Heart left ventricle (tissue), 16 donors: ENCODE results near the gene RMND5B. TPM values are rescaled to one million over a fixed set of nuclear protein-coding genes. Genes with fewer than 3 reads are reported as not detected.

Experiments
- ATAC-seq, 4 donors: fragments of 200-7000 bp; cut with Tn5 transposase; one replicate each; pipeline ENCODE4 v1.9.1; 2020 to 2022; ENCODE audit warnings: moderate library complexity in 4 of 4, mild to moderate bottlenecking in 3 of 4, moderate number of reproducible peaks in 1 of 4
- DNase-seq, 5 donors: peaks; one replicate each; pipeline ENCODE4 v3.0.0-alpha.2; 2020
- H3K27ac ChIP-seq, 12 donors: fragments of 200-600 bp; sonication (generic) in 4 of 12; one replicate each; pipeline versions ENCODE4 v1.5.0 to v1.8.0; 2016 to 2022; ENCODE audit warnings: mild to moderate bottlenecking in 2 of 12
- H3K27me3 ChIP-seq, 9 donors: fragments of 200-600 bp; sonication (generic) in 2 of 9; one replicate each; pipeline versions ENCODE4 v1.5.1 to v1.8.0; 2016 to 2022; ENCODE audit warnings: mild to moderate bottlenecking in 3 of 9
- H3K36me3 ChIP-seq, 9 donors: fragments of 200-600 bp; sonication (generic) in 2 of 9; one replicate each; pipeline versions ENCODE4 v1.5.0 to v1.8.0; 2018 to 2022; ENCODE audit warnings: mild to moderate bottlenecking in 2 of 9
- H3K4me1 ChIP-seq, 12 donors: fragments of 200-600 bp; sonication (generic) in 4 of 12; one replicate each; pipeline versions ENCODE4 v1.5.0 to v1.8.0; 2016 to 2022; ENCODE audit warnings: mild to moderate bottlenecking in 3 of 12
- H3K4me3 ChIP-seq, 12 donors: fragments of 200-600 bp; sonication (generic) in 4 of 12; one replicate each; pipeline versions ENCODE4 v1.5.0 to v1.8.0; 2017 to 2022; ENCODE audit warnings: mild to moderate bottlenecking in 9 of 12, moderate library complexity in 4 of 12
- H3K9me3 ChIP-seq, 12 donors: fragments of 200-600 bp; sonication (generic) in 4 of 12; one replicate each; pipeline versions ENCODE4 v1.5.0 to v1.8.0; 2016 to 2022; ENCODE audit warnings: mild to moderate bottlenecking in 1 of 12
- POLR2A ChIP-seq, 2 donors: fragments of 450-650 bp; IDR thresholded peaks; one replicate each; pipeline ENCODE4 v1.6.1; 2017; ENCODE audit warnings: antibody characterized with exemption in 2 of 2, mild to moderate bottlenecking in 2 of 2, moderate library complexity in 2 of 2
- WGBS, 4 donors: extraction: QIAGEN DNeasy Blood & Tissue Kit in 2 of 4; methylation state at CpG; one replicate each; pipeline versions ENCODE4 v1.1.5 to v1.1.7; 2013 to 2018; 5-methylcytosine and 5-hydroxymethylcytosine counted together
- intact Hi-C, 10 donors: fragments of 100-400 bp; cut with DNase I; formaldehyde crosslinking; loops; one replicate each; pipeline versions ENCODE4 v1.11.1 to v1.14.2; 2022
- polyA plus RNA-seq, 2 donors: library from polyadenylated mRNA; stranded (reverse); fragments of 200-250 nt; gene quantifications; one replicate each; pipeline ENCODE4 v1.2.3, GENCODE V29; 2013
- total RNA-seq, 9 donors: library from RNA; depleted of rRNA in 2 of 9; stranded (reverse); fragments of >200 nt in 2 of 9; fragmentation: NEBNext Ultra II Directional in 3 of 9; extraction: Animal tissue kit (Norgen Biotek cat#: 25700) in 3 of 9; gene quantifications; one replicate each; pipeline versions ENCODE4 v1.1.0 to v1.2.4, GENCODE V29; 2016 to 2023
- TF ChIP-seq, protein P1 (sequence below), 12 donors: fragments of 200-600 bp; sonication (generic) in 4 of 12; IDR thresholded peaks; one replicate each; pipeline versions ENCODE4 v1.5.0 to v1.8.0; 2018 to 2022; ENCODE audit warnings: antibody characterized with exemption in 12 of 12, mild to moderate bottlenecking in 5 of 12
- donor health status: ischemic (EF 13 %, LVEDD 7.1; RV severe dilation, severe dysfunction).
- donor health status: healthy with polysubstance abuse.
- donor health status: DM: no; HTN: yes; CAD: no.
- donor health status: DM: no; HTN: no; CAD: no.
- donor health status: ischemic (EF 25% LVEDD 6.9; RV normal size, moderate dysfunction).
- donor health status: ischemic (EF 25% LVEDD 5.7; RV mildly dilated, moderate dysfunction).
- donor health status: healthy.
- donor health status: DM: yes; HTN: yes; CAD: no.
- donor health status: ischemic (EF 35%, LVEDD 5.7; RV mildly dilated, moderate dysfunction).
- donor health status: nonischemic (EF 11% LVEDD 7.7; RV severe dilation, severe dysfunction).
- donor health status: DM: yes; HTN: yes; CAD: no.
- donor health status: PGD.
- donor health status: ischemic (EF 29% LVEDD 5.4; RV normal size, mild dysfunction).
- donor health status: nonischemic (EF 23%, LVEDD 6.1; RV moderate dilation, normal function).

The RMND5B gene
- total and polyA plus RNA-seq, 11 donors = 26.4 to 42.2 (median 32.7) TPM

DNA sequence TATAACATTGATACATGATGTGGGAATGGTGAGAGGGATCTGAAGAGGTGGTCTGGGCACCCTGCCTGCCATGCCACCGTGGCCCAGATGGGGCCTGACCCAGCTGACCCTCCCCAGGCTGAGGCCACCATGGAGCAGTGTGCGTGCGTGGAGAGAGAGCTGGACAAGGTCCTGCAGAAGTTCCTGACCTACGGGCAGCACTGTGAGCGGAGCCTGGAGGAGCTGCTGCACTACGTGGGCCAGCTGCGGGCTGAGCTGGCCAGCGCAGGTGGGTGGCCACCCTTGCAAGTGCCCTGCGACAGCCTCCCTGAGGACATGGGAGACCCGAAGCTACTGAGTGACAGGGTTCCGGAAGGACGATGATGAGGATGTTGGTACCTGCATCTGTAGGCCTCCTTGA, 7.2 kb downstream of the RMND5B start:
- Histone ChIP-seq H3K27me3 (no peaks in the 10 kb centered on the region), H3K27ac (no peak overlapping the region), H3K4me3 (no peak overlapping the region), H3K36me3 (peaks cover 0 to 88% (median 69%) of the 10 kb centered on the region in 9 donors), H3K9me3 (no peaks in the 10 kb centered on the region), H3K4me1 (no peaks in the 10 kb centered on the region)
- DNase-seq (peak in 1 of 5 donors; percentile 48), ATAC-seq (peak in 1 of 4 donors; percentile 31)
- WGBS, 4 donors = 91 to 94% (median 92%) methylated on average over 9 to 12 of the region's 12 CpGs
- intact Hi-C loops = no loop called here
- TF ChIP-seq POLR2A (IDR thresholded peaks at IDR 0.05) = no peak
- TF ChIP-seq, protein P1, sequence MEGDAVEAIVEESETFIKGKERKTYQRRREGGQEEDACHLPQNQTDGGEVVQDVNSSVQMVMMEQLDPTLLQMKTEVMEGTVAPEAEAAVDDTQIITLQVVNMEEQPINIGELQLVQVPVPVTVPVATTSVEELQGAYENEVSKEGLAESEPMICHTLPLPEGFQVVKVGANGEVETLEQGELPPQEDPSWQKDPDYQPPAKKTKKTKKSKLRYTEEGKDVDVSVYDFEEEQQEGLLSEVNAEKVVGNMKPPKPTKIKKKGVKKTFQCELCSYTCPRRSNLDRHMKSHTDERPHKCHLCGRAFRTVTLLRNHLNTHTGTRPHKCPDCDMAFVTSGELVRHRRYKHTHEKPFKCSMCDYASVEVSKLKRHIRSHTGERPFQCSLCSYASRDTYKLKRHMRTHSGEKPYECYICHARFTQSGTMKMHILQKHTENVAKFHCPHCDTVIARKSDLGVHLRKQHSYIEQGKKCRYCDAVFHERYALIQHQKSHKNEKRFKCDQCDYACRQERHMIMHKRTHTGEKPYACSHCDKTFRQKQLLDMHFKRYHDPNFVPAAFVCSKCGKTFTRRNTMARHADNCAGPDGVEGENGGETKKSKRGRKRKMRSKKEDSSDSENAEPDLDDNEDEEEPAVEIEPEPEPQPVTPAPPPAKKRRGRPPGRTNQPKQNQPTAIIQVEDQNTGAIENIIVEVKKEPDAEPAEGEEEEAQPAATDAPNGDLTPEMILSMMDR (IDR thresholded peaks at IDR 0.05) = no peak

DNA sequence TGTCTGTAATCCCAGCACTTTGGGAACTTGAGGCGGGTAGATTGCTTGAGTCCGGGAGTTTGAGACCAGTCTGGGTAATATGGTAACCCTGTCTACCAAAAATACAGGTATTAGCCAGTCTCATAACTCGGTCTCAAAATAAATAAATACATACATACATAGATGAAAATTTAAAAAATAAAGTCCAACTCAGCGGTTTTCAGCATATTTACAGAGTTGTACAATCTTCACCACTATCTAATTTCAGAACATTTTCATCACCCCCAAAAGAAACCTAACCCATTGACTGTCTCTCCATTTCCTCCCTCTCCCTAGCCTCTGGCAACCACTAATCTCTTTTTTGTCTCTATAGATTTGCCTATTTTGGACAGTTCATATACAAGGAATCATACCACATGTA, 10.7 kb downstream of the RMND5B start:
- peaks cover 0 to 93% (median 84%) of the 10 kb centered on the region in 9 donors for H3K36me3 ChIP-seq
- no peaks in the 10 kb centered on the region for H3K9me3 ChIP-seq
- no peak for DNase-seq
- no peak for ATAC-seq
- TF ChIP-seq POLR2A (IDR thresholded peaks at IDR 0.05) = no peak
- TF ChIP-seq, protein P1 (IDR thresholded peaks at IDR 0.05) = no peak
- H3K4me3 ChIP-seq = no peak overlapping the region
- intact Hi-C loops = no loop called here
- H3K27ac ChIP-seq = no peak overlapping the region
- peaks cover 0 to 9% (median 3%) of the 10 kb centered on the region in 12 donors for H3K4me1 ChIP-seq
- 96 to 99% (median 97%) methylated on average over 4 of the region's 4 CpGs for WGBS, 4 donors
- H3K27me3 ChIP-seq = no peaks in the 10 kb centered on the region

DNA sequence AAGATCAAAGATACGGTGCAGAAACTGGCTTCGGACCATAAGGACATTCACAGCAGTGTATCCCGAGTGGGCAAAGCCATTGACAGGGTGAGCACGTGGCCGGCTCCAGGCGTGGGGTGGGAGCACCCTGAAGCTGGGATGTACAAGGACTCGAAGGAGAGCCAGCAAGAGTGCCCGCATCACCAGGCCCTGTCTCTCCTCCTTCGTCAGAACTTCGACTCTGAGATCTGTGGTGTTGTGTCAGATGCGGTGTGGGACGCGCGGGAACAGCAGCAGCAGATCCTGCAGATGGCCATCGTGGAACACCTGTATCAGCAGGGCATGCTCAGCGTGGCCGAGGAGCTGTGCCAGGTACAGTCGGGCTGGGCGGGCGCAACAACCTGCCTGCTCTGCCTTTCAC, 11.8 kb downstream of the RMND5B start:
- H3K9me3 ChIP-seq = no peaks in the 10 kb centered on the region
- no peak for ATAC-seq
- no peak overlapping the region for H3K27ac ChIP-seq

DNA sequence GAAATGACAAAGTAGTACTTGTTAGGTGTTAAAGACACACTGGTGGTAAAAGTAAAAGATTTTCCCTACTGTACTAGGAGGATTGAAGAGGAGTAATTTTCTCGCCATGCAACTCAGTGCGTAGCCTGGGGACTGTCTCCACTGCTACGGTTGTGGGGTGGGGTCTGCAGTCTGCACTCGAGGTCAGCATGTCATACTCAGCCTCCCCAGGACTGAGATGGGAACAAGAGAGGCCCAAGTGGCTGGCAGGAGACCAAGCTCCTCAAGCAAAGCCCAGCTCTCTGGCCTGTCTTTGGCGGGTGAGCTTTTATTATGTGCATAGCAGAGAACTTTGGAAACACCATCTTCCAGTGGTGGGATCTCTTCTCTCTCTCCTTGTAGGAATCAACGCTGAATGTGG, 12.4 kb downstream of the RMND5B start:
- Histone ChIP-seq H3K9me3 (no peaks in the 10 kb centered on the region), H3K36me3 (peaks cover 0 to 98% (median 92%) of the 10 kb centered on the region in 9 donors), H3K4me1 (peaks cover 0 to 9% (median 3%) of the 10 kb centered on the region in 12 donors), H3K4me3 (no peak overlapping the region), H3K27ac (no peak overlapping the region), H3K27me3 (no peaks in the 10 kb centered on the region)
- DNase-seq (peak in 1 of 5 donors; percentile 10), ATAC-seq (no peak)
- no peak for TF ChIP-seq POLR2A (IDR thresholded peaks at IDR 0.05)
- TF ChIP-seq, protein P1 (IDR thresholded peaks at IDR 0.05) = no peak
- 72 to 84% (median 82%) methylated on average over 6 of the region's 6 CpGs for WGBS, 4 donors
- intact Hi-C loops = no loop called here

More for the DNA sequence above, 11.8 kb downstream of the RMND5B start:
- H3K36me3 ChIP-seq = peaks cover 0 to 97% (median 92%) of the 10 kb centered on the region in 9 donors
- H3K27me3 ChIP-seq = no peaks in the 10 kb centered on the region
- TF ChIP-seq, protein P1 (IDR thresholded peaks at IDR 0.05) = no peak
- no peak for TF ChIP-seq POLR2A (IDR thresholded peaks at IDR 0.05)
- DNase-seq = peak in 1 of 5 donors; percentile 44
- peaks cover 0 to 9% (median 3%) of the 10 kb centered on the region in 12 donors for H3K4me1 ChIP-seq
- whole genome bisulfite sequencing, 4 donors = 91 to 97% (median 94%) methylated on average over 20 of the region's 20 CpGs
- intact Hi-C loops = no loop called here
- no peak overlapping the region for H3K4me3 ChIP-seq
